Skin of body (tissue), 2 donors: ENCODE data around the gene TTC39A. TPM values are rescaled to one million over a fixed set of nuclear protein-coding genes. Genes with fewer than 3 reads are reported as not detected.

Experiments
- DNase-seq: peaks from one replicate; lab custom pipeline; 2025; lab: John Stamatoyannopoulos, UW
- total RNA-seq: library from RNA; depleted of rRNA; stranded (reverse); fragments of >200 nt; gene quantifications from one replicate; pipeline ENCODE4 v1.2.3, GENCODE V29; 2014

TTC39A gene
- total RNA-seq, 1 donor from 2014 or later = 4.9 TPM

GRCh38 chr1:51314974-51315373, 15.4 kb downstream of the TTC39A start:
- DNase-seq = no peak

GRCh38 chr1:51313961-51314777, 16.2 kb downstream of the TTC39A start:
- DNase-seq = peak; percentile 13

GRCh38 chr1:51313268-51313852, 17.0 kb downstream of the TTC39A start:
- no peak for DNase-seq

- no peak for DNase-seq
Observed at GRCh38 chr1:51312718-51313117, 17.6 kb downstream of the TTC39A start.

- DNase-seq = no peak
Observed at GRCh38 chr1:51311826-51312225, 18.5 kb downstream of the TTC39A start.

- DNase-seq = no peak
Observed at GRCh38 chr1:51310871-51311613, 19.3 kb downstream of the TTC39A start.

GRCh38 chr1:51309291-51309690, 21.1 kb downstream of the TTC39A start:
- no peak for DNase-seq

- no peak for DNase-seq
Observed at GRCh38 chr1:51308636-51309035, 21.7 kb downstream of the TTC39A start.

- DNase-seq = no peak
Observed at GRCh38 chr1:51306950-51307349, 23.4 kb downstream of the TTC39A start.

- DNase-seq = no peak
Observed at GRCh38 chr1:51305371-51305823, 25.0 kb downstream of the TTC39A start.

GRCh38 chr1:51304360-51304759, 26.0 kb downstream of the TTC39A start:
- no peak for DNase-seq

GRCh38 chr1:51303751-51304251, 26.6 kb downstream of the TTC39A start:
- no peak for DNase-seq

- DNase-seq = no peak
Observed at GRCh38 chr1:51303315-51303714, 27.0 kb downstream of the TTC39A start.

- DNase-seq = no peak
Observed at GRCh38 chr1:51302746-51303145, 27.6 kb downstream of the TTC39A start.

GRCh38 chr1:51302270-51302669, 28.1 kb downstream of the TTC39A start:
- no peak for DNase-seq

GRCh38 chr1:51301844-51302162, 28.6 kb downstream of the TTC39A start:
- DNase-seq = no peak

GRCh38 chr1:51301152-51301843, 29.1 kb downstream of the TTC39A start:
- DNase-seq = no peak

- DNase-seq = no peak
Observed at GRCh38 chr1:51299981-51300670, 30.2 kb downstream of the TTC39A start.

GRCh38 chr1:51299185-51299885, 31.0 kb downstream of the TTC39A start:
- no peak for DNase-seq

GRCh38 chr1:51298322-51298705, 32.0 kb downstream of the TTC39A start:
- no peak for DNase-seq
